GM21390 (cell line): ENCODE data around the gene NRCAM.

Source experiments
- ATAC-seq: cut with Tn5 transposase; IDR thresholded peaks from one replicate; pipeline ENCODE4 v1.9.1; 2021; ENCODE audit not compliant: unreplicated experiment

The NRCAM gene

GRCh38 chr7:108103558-108104298, 352.5 kb downstream of the NRCAM start:
- ATAC-seq, result no peak

- no peak for ATAC-seq
Observed at GRCh38 chr7:108102671-108103312, 353.4 kb downstream of the NRCAM start.

GRCh38 chr7:108101759-108102158, 354.5 kb downstream of the NRCAM start:
- ATAC-seq, result no peak

- ATAC-seq, result no peak
Observed at GRCh38 chr7:108099713-108100112, 356.5 kb downstream of the NRCAM start.

GRCh38 chr7:108097703-108098102, 358.5 kb downstream of the NRCAM start:
- ATAC-seq, result no peak
